GM18508 (cell line): Measurements from ENCODE around the gene DLK1.

Source experiments
- ATAC-seq: cut with Tn5 transposase; IDR thresholded peaks from one replicate; pipeline ENCODE4 v1.9.1; 2021; ENCODE audit warnings: moderate number of reproducible peaks; ENCODE audit not compliant: insufficient read depth, unreplicated experiment

The DLK1 gene

GRCh38 chr14:100726550-100727085 is at the start of gene DLK1:
TSS of gene DLK1 (plus strand) at chr14:100726892. CDS start at chr14:100727069, 177 bp downstream.
- ATAC-seq, result no peak

DNA sequence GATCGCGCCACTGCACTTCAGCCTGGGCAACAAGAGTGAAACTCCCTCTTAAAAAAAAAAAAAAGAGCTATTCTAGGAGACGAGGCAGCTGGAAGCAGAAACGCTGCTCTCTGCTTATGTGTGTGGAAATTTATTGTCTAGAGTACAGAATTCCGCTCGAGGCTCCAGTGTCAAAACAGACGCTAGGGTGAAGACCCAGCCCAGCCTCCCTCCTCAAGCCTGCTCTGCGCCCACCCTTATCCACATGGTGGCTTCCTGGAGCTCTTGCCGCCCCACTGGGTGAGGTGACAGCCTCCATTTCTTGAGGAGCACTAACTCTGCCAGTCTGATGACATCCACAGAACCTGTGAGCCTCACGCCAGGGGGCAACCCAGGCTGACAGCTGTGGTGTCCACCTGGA is 49.5 kb upstream of the DLK1 start:
- ATAC-seq, result no peak

DNA sequence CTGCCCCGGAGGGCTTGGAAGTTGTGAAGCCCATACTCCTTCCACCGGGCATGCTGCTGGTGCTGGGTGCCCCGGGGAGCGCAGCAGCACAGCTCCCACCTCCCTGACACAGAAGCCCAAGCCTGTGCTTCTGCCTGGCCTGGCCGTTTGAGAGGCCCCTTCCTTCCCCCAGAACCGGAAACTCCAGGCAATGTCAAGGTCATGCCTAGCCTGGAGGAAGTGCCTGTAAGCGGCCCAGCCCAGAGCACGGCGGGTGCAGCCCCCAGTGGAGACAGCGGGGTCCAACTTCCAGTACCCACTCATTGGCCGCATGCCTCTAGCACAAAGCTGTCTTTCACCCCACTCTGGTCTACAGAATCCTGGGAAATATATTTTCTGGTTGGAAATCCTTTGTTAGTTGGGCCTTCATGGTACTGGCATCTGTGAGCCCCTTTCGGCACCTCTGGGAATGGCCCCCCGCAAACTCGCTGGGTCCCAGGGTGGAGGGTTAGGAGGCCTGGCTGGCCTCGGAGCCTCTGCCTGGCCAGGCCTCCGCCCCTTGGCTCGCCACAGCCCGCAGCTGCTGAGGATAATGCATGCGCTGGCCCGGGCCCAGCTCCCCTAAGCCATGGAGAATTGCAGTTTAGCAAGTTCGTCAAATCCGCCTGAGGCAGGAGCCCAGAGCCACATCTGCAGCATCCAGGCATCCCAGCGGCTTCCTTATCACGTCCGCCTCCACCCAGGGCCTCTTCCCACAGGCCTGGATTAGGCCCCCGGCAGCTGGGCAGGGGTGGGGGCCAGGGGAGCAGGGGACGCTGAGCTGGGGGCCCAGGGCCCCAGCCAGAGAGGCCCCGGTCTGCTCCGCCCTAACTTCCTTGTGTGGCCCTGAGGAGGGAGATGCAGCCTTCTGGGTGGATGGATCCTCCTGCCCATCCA is 48.9 kb upstream of the DLK1 start:
- no peak for ATAC-seq

- no peak for ATAC-seq
Measured at GRCh38 chr14:100678469-100678828, 48.2 kb upstream of the DLK1 start.

GRCh38 chr14:100679153-100679552 is 47.5 kb upstream of the DLK1 start:
- ATAC-seq, result no peak

DNA sequence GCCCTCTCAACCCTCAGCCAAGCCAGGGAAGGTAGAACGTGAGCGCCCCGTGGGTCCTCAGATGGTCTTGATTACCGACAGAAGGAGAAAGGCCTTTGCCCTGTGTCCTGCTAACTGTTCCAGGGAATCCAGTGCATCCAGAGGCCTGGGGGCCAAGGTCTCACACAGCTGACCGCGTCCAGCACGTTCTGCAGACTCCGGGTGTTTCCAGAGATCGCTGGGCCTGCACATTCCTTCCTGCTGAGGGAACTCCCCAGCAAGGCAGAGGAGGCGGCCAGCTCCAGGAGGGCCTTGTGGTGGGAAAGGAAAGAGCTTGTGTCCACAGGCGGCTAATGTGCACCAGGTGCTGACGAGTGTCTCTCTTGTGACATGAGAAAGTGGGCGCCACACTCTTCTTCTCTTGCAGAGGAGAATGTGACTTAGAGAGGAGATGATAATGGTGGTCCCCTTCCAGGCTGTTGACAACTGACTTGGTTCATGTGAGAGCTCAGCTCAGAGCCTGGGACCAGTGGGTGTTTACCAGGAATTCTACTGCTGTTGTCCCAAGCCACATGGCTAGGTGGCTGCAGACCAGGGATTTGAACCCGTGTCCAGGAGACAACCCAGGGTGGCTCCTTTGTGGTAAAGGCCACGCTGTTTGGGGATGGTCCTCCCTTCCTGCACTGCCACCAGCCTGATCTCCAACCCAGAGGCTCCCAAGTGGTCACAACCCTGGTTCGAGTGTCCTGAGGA is 46.8 kb upstream of the DLK1 start:
- ATAC-seq, result no peak

DNA sequence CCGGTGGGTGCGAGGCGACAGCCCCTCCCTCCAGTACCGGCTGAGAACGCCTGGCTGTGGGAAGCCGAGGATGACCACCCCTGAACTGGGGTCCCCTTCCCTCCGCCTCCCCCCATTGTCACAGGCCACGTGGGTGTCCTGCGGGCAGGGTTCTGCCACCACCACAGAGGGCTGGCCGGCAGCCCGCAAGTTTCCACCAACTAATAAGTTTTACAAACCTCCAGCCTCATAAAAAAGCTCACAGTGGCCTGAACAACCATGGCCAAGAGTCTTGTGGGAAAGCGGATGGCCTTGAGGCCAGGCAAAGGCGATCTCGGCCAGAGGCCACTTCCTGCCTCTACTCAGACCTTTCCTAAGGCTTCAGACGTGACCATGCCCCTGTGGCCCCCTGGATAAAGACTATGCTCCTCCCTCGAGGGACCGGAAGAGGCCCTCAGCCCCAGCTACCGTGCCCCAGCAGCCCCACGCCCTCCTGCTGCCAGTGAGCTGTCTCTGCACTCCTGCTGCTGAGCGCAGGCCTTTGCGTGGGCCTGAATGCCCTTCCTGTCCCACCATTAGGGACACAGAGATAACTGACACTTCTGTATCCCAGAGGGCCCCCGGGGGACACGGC is 46.1 kb upstream of the DLK1 start:
- ATAC-seq, result no peak

- no peak for ATAC-seq
Measured at GRCh38 chr14:100681111-100681510, 45.6 kb upstream of the DLK1 start.

GRCh38 chr14:100682749-100683148 is 43.9 kb upstream of the DLK1 start:
- ATAC-seq, result no peak

DNA sequence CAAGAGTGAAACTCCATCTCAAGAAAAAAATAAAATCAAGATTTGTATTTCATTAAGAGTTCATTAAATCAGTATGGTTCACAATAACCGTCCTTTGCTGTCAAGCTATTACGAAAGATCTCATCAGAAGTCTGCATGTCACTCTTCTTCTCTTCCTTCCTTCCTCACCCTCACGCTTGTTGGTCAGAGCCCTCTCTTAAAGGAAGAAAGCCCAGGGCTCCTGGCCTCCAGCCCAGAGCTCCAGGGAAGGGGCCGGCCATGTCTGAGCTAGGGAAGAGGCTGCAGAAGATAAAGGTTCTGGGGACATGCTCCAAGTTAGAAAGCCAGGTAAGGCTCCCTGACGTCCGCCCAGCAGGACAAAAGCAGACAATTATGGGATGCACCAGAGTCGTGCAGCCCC is 43.1 kb upstream of the DLK1 start:
- ATAC-seq, result no peak

DNA sequence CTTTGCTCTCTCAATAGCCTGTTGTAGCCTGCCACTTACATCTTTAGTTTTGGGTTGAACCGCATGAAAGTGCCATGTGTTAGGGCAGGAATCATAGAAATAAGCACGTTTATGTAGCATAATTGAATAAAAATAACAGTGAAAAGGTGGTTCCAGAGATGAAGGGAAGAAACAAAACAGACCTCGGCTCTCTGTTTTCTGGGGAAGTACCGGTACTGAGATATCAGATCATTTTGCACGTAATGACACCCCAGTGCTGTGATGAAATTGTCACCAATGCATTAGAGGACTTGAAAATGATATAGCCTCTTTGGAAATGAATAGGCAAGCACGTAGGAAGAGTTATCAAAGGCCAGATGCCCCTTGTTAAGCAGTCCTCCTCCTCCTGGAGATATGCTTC is 42.5 kb upstream of the DLK1 start:
- ATAC-seq, result no peak

- ATAC-seq, result no peak
Measured at GRCh38 chr14:100684961-100685360, 41.7 kb upstream of the DLK1 start.

- ATAC-seq, result no peak
Measured at GRCh38 chr14:100686858-100687257, 39.8 kb upstream of the DLK1 start.

DNA sequence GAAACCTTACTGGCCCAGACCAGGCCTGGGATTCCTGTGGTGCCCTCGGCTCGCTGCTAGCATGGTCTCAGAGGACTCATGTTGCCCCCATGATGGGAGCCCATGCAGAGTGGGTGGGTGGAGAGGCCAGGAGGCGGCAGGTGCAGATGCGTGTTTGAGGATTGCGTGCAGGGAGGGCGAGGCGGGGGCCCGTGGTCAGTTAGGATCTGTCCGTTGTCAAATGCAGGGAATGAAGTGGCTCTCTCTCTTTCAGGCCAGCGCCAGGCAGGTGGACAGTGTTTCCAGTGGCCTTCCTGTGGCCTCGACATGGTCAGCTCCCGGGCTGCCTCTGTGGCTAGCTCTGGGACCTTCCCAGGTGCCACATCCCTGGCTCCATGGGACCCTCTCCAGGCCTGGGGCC is 39.3 kb upstream of the DLK1 start:
- no peak for ATAC-seq

DNA sequence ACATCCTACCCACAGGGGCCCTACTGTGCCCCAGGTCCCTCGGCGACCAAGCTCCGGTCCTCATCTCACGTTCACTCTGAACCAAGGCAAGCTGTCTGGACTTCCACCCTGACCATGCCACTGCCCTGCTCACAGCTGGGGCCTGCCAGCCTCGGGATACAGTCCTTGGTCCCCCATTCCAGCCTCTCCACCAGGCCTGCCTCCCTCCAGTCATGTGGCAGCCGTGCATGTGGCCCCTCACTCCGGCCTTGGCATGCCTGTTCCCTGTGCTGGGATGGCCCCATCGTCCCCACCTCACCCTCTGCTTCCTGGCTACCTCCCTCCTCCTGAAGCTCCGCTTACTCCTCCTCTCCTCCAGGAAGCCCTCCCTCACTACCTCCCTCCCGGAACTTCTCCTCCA is 38.6 kb upstream of the DLK1 start:
- no peak for ATAC-seq

DNA sequence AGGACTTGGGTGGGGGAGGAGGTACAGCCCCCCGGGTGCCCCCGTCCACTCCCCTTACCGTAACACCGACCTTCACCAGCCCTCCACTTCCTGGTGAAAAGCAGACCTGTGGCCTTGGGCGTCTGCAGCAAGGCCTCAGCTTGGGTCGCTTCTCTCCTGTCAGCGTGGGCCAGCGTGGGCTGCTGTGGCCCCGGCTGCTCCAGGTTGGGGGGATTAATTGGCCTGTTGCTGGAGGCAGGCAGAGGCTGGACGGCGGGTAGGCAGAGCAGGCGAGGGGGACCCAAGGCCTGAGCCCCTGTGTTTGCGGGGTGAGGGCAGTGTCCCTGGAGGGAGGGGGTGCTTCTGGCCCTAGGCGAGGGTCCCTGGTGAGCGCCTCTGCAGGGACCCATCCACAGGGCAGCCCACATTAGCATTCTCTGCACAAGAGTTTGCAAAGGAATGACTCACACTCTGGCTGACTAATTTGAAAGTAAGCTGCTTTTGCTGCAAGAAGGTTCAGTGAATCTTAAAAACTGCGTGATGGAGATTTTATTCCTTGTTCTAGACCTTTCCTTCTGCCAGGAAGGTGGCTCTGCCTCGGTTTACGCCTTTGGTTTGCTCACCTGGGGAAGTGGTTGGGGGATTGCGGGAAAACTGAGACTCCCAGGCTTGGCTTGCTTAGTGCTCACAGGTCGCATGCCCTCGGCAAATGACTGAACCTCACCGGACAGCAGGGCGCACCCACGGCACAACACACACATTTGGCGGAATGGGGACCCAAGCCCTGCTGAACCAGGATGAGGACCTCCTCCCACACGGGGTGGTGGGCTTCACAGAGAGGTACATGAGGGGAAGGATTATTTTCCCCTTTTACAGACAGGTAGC is 37.9 kb upstream of the DLK1 start:
- no peak for ATAC-seq

DNA sequence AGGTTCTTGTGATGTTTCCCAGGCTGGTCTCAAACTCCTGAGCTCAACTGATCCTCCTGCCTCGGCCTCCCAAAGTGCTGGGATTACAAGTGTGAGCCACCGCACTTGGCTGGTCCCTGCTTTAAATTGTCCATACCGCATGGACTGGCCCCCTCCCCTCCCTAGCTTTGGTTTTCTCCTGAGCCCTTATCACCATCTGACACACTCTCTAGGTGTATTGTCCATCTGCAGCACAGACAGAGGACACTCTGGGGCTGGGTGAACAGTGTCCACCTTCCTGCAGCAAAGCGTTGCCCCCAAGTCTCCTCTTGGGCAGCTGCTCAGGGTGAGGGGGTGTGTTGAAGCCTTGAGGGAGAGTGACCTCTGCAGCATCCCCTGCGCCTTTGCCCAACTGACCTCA is 36.0 kb upstream of the DLK1 start:
- ATAC-seq, result no peak

DNA sequence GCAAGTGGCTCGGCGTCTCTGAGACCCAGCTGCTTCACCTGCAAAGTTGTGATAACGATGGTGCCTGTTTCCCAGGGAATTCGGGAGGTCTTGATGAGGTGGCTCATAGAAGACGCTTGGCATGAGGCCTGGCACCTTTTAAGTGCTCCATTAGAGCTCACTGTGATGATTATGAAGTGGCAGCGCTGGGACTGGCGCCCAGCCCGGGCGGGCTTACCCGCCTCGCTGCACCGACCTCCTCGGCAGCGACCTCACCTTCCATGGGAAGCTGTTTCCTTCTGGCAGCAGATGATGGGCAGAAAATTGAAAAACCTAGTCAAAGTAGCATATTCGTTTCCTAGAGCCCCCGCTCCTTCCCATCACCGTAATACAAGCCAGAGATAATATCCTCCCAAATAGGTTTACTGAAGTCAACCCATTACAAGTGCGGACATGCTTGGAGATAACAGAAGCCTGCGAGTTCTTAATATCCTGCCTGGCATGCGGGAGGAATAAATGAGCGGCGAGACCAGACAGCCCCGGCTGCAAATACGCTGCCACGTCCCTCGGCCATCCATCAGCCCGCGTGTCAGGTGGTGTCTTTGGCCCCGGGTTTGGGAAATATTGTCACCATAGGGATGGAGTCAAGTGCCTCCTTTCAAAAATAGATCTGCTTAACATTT is 35.2 kb upstream of the DLK1 start:
- no peak for ATAC-seq

- no peak for ATAC-seq
Measured at GRCh38 chr14:100692256-100692655, 34.4 kb upstream of the DLK1 start.
